GM18868 (cell line): ENCODE data around the gene CCM2L.
A peak's percentile ranks its signal among the peaks of the same experiment; 100 is the strongest.
"Not testable (repeated sequence)": the region's sequence is repeated elsewhere in the genome, so short reads cannot be mapped to it uniquely, and the experiment has no call there.

Experiments used
- ATAC-seq: cut with Tn5 transposase; IDR thresholded peaks from one replicate; pipeline ENCODE4 v1.9.1; 2021; ENCODE audit warnings: mild to moderate bottlenecking, moderate library complexity; ENCODE audit not compliant: unreplicated experiment

Gene CCM2L

DNA sequence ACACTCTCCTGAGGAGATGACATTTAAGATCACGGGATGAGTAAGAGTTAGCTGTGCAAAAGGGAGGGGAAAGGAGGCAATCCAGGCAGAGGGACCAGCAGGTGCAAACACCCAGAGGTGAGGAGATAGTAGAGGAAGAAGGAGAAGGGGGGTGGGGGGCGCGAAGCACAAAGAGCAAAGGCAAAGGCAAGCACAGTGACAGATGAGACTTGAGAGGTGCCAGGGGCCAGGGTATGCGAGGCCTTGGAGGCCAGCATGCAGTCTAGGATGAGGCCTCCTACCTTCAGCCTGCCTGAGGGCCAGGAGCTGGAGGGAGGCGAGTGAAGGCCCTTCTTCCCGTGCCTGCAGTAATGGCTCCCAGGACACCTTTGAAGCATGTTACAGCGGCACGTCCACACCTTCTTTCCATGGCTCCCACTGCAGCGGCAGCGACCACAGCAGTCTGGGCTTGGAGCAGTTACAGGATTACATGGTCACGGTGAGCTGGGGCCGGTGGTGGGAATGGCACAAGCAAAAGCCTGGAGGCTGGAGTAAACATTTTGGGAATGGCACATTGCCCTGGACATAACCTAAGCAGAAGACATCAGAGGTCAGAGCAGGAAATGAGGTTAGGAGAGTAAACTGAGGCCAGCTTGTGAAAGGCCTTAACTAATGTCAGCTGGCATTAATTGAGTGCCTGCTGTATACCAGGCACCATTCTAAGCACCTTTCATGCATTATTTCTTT lies 18.6 kb downstream of the CCM2L start:
- no peak for ATAC-seq

- ATAC-seq, result no peak
These were observed 19.3 kb downstream of the CCM2L start for GRCh38 chr20:32029561-32029960.

DNA sequence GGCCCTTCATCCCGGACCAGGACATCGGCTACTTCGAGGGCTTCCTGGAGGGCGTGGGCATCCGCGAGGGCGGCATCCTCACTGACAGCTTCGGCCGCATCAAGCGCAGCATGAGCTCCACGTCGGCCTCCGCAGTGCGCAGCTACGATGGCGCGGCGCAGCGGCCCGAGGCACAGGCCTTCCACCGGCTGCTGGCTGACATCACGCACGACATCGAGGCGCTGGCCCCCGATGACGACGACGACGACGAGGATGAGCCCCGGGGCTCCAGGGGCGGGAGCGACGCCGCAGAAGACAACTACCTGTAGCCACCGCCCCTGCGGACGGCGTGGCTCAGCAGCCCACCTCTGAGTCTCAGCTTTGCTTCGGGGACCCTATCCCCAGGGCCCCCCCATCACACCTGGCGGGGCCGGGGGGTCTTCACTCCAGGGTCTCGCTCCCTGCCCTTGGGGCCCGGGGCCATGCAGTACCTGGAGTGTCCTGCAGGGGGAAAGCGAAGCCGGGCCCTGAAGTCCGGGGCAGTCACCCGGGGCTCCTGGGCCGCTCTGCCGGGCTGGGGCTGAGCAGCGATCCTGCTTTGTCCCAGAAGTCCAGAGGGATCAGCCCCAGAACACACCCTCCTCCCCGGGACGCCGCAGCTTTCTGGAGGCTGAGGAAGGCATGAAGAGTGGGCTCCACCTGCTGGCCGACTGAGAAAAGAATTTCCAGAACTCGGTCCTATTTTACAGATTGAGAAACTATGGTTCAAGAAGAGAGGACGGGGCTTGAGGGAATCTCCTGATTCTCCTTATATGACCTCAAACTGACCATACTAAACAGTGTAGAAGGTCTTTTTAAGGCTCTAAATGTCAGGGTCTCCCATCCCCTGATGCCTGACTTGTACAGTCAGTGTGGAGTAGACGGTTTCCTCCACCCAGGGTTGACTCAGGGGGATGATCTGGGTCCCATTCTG lies 21.0 kb downstream of the CCM2L start:
- no peak for ATAC-seq

- no peak for ATAC-seq
These were observed 23.1 kb downstream of the CCM2L start for GRCh38 chr20:32033316-32033715.

DNA sequence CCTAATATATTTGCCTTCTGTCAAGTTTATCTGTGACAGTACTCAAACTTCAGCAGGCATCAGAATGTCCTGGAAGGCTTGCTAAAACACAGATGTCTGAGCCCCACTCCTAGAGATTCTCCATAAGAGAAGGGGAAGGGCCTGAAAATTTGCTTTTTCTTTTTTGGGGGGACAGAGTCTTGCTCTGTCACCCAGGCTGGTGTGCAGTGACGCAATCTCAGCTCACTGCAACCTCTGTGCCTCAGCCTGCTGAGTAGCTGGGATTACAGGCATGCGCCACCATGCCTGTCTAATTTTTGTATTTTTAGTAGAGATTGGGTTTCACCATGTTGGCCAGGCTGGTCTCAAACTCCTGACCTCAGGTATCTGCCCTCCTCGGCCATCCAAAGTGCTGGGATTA lies 23.5 kb downstream of the CCM2L start:
- ATAC-seq, result not testable (repeated sequence)

GRCh38 chr20:32034581-32035425 lies 24.6 kb downstream of the CCM2L start:
- peak; percentile 44 for ATAC-seq

DNA sequence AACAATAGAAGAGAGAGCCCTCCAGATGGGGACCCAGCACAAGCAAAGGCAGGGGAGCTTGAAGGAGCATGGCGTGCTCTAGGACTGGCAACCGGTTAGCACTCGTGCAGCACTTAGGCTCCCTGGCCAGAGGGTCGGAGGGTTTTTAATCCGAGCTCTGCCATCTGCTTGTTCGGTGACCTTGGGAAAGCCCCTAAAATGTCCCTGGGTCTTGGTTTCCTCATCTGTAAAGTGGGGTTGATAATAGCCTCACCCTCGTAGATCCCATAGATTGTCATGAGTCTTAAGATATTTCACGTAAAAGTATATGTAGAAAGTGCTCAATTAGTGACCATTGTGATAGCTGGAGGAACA lies 25.2 kb downstream of the CCM2L start:
- ATAC-seq, result peak; percentile 41

GRCh38 chr20:32036252-32036651 lies 26.0 kb downstream of the CCM2L start:
- no peak for ATAC-seq

- ATAC-seq, result no peak
These were observed 26.7 kb downstream of the CCM2L start for GRCh38 chr20:32036716-32037485.

DNA sequence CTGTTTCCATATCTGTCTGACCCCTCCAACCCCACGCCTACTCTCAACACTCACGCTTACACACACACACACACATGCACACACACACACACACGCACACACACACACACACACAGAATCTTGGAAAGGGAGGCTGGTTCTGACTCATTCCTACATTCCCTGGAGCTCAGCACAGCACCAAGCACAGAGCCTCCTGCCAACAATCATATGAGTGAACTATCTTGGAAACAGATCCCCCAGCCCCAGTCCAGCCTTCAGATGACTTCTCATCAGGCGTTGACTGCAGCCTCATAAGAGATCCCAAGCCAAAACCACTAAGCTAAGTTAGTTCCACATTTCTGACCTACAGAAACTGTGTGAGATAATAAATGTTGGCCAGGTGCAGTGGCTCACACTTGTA lies 27.7 kb downstream of the CCM2L start:
- ATAC-seq, result no peak

DNA sequence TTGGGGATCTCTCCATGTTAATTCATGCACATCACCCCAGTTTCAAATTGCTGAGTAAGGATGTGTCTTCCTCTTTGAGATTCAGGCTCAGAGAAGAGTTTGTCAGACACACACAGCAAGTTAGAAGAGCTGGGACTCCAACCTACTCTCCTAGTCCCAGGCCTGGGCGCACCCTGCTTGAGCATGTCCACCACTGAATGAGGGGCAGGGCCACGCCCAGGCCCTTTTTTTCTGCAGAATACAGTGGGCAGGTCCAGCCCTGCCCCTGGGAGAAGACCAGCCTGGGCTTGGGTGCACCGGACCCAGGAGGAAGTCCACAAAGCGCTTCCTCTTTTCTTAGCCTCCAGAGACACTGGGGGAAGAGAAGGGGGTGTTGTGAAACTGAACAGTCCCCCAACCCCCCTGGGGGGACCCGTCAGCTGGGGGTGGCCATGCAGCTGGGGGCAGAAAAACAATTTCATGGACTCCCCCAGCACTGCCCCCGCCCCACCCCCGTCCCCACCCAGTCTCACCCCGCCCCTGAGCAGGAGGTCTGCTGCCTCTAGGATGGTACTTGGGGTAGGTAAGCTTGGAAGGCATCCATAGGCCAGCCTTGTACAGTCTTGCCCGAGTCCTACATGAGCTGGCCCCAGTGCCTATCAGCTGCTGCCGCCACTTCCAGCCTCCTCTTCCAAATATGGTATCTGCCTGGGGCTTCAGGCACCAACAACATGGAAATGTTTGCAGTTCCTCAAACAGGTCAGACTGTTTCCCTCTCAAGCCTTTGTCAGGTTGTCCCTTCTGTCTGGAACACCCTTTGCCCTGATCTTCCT lies 30.1 kb downstream of the CCM2L start:
- ATAC-seq, result peak; percentile 76

DNA sequence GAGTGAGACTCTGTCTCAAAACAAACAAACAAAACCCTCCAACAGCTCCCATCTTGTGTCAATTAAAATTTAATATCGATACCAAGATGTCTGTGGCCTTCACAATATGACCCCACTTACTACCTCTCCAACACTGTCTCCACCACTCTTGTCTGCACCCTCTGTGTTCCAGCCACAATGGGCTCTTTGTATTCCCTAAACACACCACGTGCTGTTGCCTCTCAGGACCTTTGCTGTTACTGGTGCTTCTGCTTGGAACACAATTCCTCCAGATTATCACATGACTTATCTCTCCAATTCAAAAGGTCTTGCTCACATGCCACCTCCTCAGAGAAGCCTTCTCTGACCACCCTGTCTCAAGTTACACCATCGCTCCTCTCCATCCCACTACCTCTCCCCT lies 35.8 kb downstream of the CCM2L start:
- no peak for ATAC-seq

- no peak for ATAC-seq
These were observed 40.1 kb downstream of the CCM2L start for GRCh38 chr20:32050324-32050841.

- no peak for ATAC-seq
These were observed 40.8 kb downstream of the CCM2L start for GRCh38 chr20:32050851-32051556.

DNA sequence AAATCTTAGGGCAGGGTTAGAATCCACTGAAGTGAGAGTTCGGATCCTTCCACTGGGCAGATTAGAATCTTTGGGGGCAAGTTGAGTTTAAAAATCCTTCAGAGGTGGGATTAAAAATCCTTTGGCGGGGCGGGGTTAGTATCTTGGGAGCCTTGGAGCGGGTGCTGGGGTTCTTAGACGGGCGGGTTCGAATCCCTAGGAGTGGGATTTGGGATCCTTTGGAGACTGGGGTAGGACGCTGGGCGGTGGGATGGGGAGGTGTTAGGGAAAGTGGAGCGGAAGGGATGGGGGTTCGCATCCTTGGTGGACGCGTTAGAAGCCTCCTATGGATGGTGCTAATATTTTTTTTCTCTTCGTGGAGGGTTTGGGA lies 41.5 kb downstream of the CCM2L start:
- no peak for ATAC-seq

- ATAC-seq, result peak; percentile 63
These were observed 42.0 kb downstream of the CCM2L start, which contains the start of gene HCK for GRCh38 chr20:32052090-32052777. Gene HCK (plus strand): TSS chr20:32052242.

GRCh38 chr20:32052778-32053362 lies 42.6 kb downstream of the CCM2L start:
- ATAC-seq, result peak; percentile 61

- ATAC-seq, result no peak
These were observed 43.4 kb downstream of the CCM2L start for GRCh38 chr20:32053648-32054047.
